ENCODE data around the gene ZNF850. TPM values are rescaled to one million over a fixed set of nuclear protein-coding genes. Genes with fewer than 3 reads are reported as not detected.

ZNF850 gene
- total and polyA plus RNA-seq, 9 of the 15 experiments (the other 6 are each of a cell fraction or from before 2014, with no cell fraction given): 1.2 to 13.0 (median 5.9) TPM

DNA sequence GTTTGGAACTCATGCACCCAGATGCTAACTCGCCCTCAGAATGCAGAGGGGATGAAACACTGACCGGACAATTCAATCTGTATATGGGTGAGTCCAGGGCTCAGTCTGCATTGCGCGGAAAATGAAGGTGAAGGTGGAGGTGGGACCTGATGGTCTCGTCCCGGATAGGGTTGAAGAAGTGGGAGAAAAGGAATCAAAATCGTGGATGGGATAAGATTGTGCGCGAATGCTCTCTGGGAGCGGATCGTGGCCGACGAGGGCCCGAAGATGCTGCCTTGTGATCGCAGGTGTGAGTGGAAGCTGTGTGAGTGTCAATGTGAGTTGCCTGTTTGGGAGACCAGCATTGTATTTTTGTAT is 594 bp upstream of the ZNF850 start:
- FAIRE-seq: no peak
- ATAC-seq: no peak
- no peak for DNase-seq (ENCODE audit: extremely low read depth in 1 of 4, low spot score in 3 of 4)
- intact Hi-C loops (cut with micrococcal nuclease): no loop called here
- Histone ChIP-seq H3K27me3 (ENCODE audit: control insufficient read depth in 2 of 2, insufficient read depth in 2 of 2, low read length in 2 of 2) (no peaks in the 10 kb centered on the region), H3K36me3 (ENCODE audit: control insufficient read depth, insufficient read depth, low read length) (peaks cover 9% of the 10 kb centered on the region; the same call in 2 of the 3 replicates), H3K9me1 (ENCODE audit: control insufficient read depth, insufficient read depth, low read length) (no peaks in the 10 kb centered on the region), H3K9ac (ENCODE audit: insufficient read depth in 1 of 2, low read depth in 2 of 2, low read length in 2 of 2) (peak overlapping the region in 1 of 2 experiments; percentile 96; a peak in 1 of 4 replicates), H3K4me3 (peak overlapping the region; percentile 94), H3K27ac (ENCODE audit: extremely low read depth, low read depth, low read length) (peak overlapping the region; percentile 99; the same call in 2 of the 3 replicates), H3K79me2 (ENCODE audit: control insufficient read depth, insufficient read depth, low read length) (peaks cover 41% of the 10 kb centered on the region), H3K9me3 (replicated peaks; ENCODE audit: control insufficient read depth, insufficient read depth, low read depth, low read length) (peaks cover 35% of the 10 kb centered on the region), H3K4me1 (replicated peaks in 1 of 2; ENCODE audit: control insufficient read depth in 2 of 2, insufficient read depth in 2 of 2, low read length in 2 of 2) (peaks cover 0 to 17% of the 10 kb centered on the region in 2 experiments; a peak in 2 of 5 replicates), H3K4me2 (ENCODE audit: insufficient read depth, low read length) (peak overlapping the region; percentile 100), H4K20me1 (replicated peaks; ENCODE audit: control insufficient read depth, insufficient read depth, low read length) (no peaks in the 10 kb centered on the region; the same call in 1 of the 2 replicates), H2AFZ (ENCODE audit: low read depth, low read length) (peak overlapping the region; percentile 97)
- 65% methylated on average over 15 of the region's 15 CpGs for WGBS (ENCODE audit: insufficient coverage, low coverage, missing lambda C conversion rate)
- TF ChIP-seq MAZ (CRISPR knock-in tag; conservative IDR thresholded peaks at IDR 0.05 in 1 of 2, IDR thresholded peaks at IDR 0.05 in 1 of 2): no peak
- peak in 1 of 2 experiments; percentile 5; a peak in 1 of 3 replicates for TF ChIP-seq CBX3 (IDR thresholded peaks at IDR 0.05; ENCODE audit: borderline replicate concordance in 1 of 2, low read length in 2 of 2)
- no peak for TF ChIP-seq ILF3 (IDR thresholded peaks at IDR 0.05; ENCODE audit: borderline replicate concordance)
- no peak for TF ChIP-seq ZNF778 (CRISPR knock-in tag; IDR thresholded peaks at IDR 0.05)
- TF ChIP-seq, protein P1, sequence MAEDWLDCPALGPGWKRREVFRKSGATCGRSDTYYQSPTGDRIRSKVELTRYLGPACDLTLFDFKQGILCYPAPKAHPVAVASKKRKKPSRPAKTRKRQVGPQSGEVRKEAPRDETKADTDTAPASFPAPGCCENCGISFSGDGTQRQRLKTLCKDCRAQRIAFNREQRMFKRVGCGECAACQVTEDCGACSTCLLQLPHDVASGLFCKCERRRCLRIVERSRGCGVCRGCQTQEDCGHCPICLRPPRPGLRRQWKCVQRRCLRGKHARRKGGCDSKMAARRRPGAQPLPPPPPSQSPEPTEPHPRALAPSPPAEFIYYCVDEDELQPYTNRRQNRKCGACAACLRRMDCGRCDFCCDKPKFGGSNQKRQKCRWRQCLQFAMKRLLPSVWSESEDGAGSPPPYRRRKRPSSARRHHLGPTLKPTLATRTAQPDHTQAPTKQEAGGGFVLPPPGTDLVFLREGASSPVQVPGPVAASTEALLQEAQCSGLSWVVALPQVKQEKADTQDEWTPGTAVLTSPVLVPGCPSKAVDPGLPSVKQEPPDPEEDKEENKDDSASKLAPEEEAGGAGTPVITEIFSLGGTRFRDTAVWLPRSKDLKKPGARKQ (CRISPR knock-in tag; IDR thresholded peaks at IDR 0.05): peak; percentile 88
- peak; percentile 82 for TF ChIP-seq GABPA (tag; conservative IDR thresholded peaks at IDR 0.05; ENCODE audit: low read depth)
- TF ChIP-seq, protein P2, sequence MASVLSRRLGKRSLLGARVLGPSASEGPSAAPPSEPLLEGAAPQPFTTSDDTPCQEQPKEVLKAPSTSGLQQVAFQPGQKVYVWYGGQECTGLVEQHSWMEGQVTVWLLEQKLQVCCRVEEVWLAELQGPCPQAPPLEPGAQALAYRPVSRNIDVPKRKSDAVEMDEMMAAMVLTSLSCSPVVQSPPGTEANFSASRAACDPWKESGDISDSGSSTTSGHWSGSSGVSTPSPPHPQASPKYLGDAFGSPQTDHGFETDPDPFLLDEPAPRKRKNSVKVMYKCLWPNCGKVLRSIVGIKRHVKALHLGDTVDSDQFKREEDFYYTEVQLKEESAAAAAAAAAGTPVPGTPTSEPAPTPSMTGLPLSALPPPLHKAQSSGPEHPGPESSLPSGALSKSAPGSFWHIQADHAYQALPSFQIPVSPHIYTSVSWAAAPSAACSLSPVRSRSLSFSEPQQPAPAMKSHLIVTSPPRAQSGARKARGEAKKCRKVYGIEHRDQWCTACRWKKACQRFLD (CRISPR knock-in tag; IDR thresholded peaks at IDR 0.05): no peak
- TF ChIP-seq, protein P3, sequence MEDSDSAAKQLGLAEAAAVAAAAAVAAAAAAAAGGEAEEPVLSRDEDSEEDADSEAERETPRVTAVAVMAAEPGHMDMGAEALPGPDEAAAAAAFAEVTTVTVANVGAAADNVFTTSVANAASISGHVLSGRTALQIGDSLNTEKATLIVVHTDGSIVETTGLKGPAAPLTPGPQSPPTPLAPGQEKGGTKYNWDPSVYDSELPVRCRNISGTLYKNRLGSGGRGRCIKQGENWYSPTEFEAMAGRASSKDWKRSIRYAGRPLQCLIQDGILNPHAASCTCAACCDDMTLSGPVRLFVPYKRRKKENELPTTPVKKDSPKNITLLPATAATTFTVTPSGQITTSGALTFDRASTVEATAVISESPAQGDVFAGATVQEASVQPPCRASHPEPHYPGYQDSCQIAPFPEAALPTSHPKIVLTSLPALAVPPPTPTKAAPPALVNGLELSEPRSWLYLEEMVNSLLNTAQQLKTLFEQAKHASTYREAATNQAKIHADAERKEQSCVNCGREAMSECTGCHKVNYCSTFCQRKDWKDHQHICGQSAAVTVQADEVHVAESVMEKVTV (CRISPR knock-in tag; IDR thresholded peaks at IDR 0.05): no peak
- TF ChIP-seq, protein P4, sequence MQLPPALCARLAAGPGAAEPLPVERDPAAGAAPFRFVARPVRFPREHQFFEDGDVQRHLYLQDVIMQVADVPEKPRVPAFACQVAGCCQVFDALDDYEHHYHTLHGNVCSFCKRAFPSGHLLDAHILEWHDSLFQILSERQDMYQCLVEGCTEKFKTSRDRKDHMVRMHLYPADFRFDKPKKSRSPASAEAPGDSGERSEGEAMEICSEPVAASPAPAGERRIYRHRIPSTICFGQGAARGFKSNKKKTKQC (CRISPR knock-in tag; IDR thresholded peaks at IDR 0.05): no peak
- TF ChIP-seq, protein P5, sequence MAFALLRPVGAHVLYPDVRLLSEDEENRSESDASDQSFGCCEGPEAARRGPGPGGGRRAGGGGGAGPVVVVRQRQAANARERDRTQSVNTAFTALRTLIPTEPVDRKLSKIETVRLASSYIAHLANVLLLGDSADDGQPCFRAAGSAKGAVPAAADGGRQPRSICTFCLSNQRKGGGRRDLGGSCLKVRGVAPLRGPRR (CRISPR knock-in tag; IDR thresholded peaks at IDR 0.05): no peak
- no peak for TF ChIP-seq TCF7 (IDR thresholded peaks at IDR 0.05; ENCODE audit: borderline replicate concordance)
- TF ChIP-seq NR2C2 (CRISPR knock-in tag; IDR thresholded peaks at IDR 0.05): no peak
- peak; percentile 12; the same call in 1 of the 2 replicates for TF ChIP-seq NR2C2 (tag; IDR thresholded peaks at IDR 0.05)
- TF ChIP-seq MAFG (tag; conservative IDR thresholded peaks at IDR 0.05): no peak
- TF ChIP-seq, protein P6, sequence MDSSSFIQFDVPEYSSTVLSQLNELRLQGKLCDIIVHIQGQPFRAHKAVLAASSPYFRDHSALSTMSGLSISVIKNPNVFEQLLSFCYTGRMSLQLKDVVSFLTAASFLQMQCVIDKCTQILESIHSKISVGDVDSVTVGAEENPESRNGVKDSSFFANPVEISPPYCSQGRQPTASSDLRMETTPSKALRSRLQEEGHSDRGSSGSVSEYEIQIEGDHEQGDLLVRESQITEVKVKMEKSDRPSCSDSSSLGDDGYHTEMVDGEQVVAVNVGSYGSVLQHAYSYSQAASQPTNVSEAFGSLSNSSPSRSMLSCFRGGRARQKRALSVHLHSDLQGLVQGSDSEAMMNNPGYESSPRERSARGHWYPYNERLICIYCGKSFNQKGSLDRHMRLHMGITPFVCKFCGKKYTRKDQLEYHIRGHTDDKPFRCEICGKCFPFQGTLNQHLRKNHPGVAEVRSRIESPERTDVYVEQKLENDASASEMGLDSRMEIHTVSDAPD (CRISPR knock-in tag; IDR thresholded peaks at IDR 0.05): no peak
- CTCF ChIA-PET (ENCODE audit: low intra/inter-chr PET ratio): no interaction called here
- POLR2A ChIA-PET: interaction anchor here (0.7 kb wide), 1 partner anchor 164 kb away, joined by 3 read pairs; no protein-coding TSS in a partner anchor
- in situ Hi-C loops (cut with MboI): no loop called here
- no TSS peak for BruUV-seq (replicated peaks)

Data from K562 (cell line).